Vagina (tissue), 2 donors: ENCODE data around the gene UBL3. TPM values are rescaled to one million over a fixed set of nuclear protein-coding genes. Genes with fewer than 3 reads are reported as not detected.

Source experiments
- DNase-seq, 2 donors: peaks; one replicate each; pipeline ENCODE4 v3.0.0-alpha.2; 2017; ENCODE audit errors: extremely low spot score in 2 of 2
- H3K27ac ChIP-seq: fragments of 200-600 bp; sonication (generic); one replicate; pipeline ENCODE4 v1.5.1; 2019
- H3K27me3 ChIP-seq: fragments of 200-600 bp; sonication (generic); one replicate; pipeline ENCODE4 v1.5.1; 2019
- H3K36me3 ChIP-seq, 2 donors: fragments of 200-600 bp; sonication (generic); one replicate each; pipeline ENCODE4 v1.5.1; 2017 to 2019
- H3K4me1 ChIP-seq: fragments of 200-600 bp; sonication (generic); one replicate; pipeline ENCODE4 v1.5.1; 2019
- H3K4me3 ChIP-seq, 2 donors: fragments of 200-600 bp; sonication (generic); 1 replicate in 1 of 2; 2 replicates in 1 of 2; pipeline ENCODE4 v1.5.1; 2016 to 2019
- H3K9me3 ChIP-seq: fragments of 200-600 bp; sonication (generic); one replicate; pipeline ENCODE4 v1.5.1; 2019
- POLR2A ChIP-seq, 2 donors: fragments of 450-650 bp; IDR thresholded peaks; one replicate each; pipeline ENCODE4 v1.6.1; 2017; ENCODE audit warnings: antibody characterized with exemption in 2 of 2, mild to moderate bottlenecking in 2 of 2, moderate library complexity in 2 of 2
- POLR2AphosphoS5 ChIP-seq, 2 donors: sonication (generic); formaldehyde crosslinking; IDR thresholded peaks; one replicate each; pipeline ENCODE4 v1.9.0; 2017; ENCODE audit warnings: antibody characterized with exemption in 2 of 2, mild to moderate bottlenecking in 2 of 2, low read depth in 1 of 2; ENCODE audit not compliant: insufficient read depth in 1 of 2
- intact Hi-C: fragments of 100-400 bp; cut with DNase I; formaldehyde crosslinking; loops from one replicate; pipeline ENCODE4 v1.15.1; 2023
- total RNA-seq: library from RNA; depleted of rRNA; stranded (reverse); fragments of >200 nt; gene quantifications from one replicate; pipeline ENCODE4 v1.2.3, GENCODE V29; 2016
- TF ChIP-seq, protein P1 (sequence below), 3 experiments: fragments of 450-650 bp in 2 of 3; fragments of 200-600 bp in 1 of 3; sonication (generic) in 1 of 3; IDR thresholded peaks; one replicate each; pipeline ENCODE4 v1.5.1; 2017 to 2019; ENCODE audit warnings: antibody characterized with exemption in 3 of 3, mild to moderate bottlenecking in 2 of 3, moderate library complexity in 2 of 3

The UBL3 gene
- total RNA-seq, 1 donor from 2014 or later = 33.4 TPM

DNA sequence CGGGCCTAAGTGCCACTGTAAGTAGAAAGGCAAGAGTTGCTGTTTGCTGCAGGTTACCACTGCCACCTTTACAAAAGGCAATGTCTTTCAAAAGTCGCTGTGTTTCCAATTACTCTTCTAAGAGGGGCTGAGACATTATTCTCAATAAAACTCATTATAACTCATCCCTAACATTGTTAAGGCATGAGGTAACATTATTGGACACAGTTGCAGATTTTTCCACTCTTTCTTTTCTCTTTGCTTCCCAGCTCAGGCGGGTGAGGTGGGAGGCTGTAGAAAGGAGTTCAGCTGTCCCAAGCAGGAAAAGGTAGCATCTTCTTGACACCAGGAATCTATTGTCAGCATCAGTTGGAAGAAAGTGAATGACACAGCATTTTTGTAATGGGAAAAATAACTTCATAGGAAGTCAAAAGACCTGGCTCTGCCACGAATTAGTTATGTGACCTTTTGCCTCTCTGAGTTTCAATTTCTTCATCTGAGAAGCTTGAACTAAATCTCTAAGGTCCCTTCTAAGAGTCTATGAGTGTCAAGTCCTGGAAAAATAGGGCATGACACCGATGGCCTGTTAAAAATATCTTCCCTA is 2.1 kb upstream of the UBL3 start:
- DNase-seq = no peak
- TF ChIP-seq POLR2AphosphoS5 (IDR thresholded peaks at IDR 0.05; ENCODE audit: insufficient read depth in 1 of 2, low read depth in 1 of 2) (no peak), POLR2A (IDR thresholded peaks at IDR 0.05) (no peak)
- TF ChIP-seq, protein P1, sequence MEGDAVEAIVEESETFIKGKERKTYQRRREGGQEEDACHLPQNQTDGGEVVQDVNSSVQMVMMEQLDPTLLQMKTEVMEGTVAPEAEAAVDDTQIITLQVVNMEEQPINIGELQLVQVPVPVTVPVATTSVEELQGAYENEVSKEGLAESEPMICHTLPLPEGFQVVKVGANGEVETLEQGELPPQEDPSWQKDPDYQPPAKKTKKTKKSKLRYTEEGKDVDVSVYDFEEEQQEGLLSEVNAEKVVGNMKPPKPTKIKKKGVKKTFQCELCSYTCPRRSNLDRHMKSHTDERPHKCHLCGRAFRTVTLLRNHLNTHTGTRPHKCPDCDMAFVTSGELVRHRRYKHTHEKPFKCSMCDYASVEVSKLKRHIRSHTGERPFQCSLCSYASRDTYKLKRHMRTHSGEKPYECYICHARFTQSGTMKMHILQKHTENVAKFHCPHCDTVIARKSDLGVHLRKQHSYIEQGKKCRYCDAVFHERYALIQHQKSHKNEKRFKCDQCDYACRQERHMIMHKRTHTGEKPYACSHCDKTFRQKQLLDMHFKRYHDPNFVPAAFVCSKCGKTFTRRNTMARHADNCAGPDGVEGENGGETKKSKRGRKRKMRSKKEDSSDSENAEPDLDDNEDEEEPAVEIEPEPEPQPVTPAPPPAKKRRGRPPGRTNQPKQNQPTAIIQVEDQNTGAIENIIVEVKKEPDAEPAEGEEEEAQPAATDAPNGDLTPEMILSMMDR (IDR thresholded peaks at IDR 0.05) = no peak
- intact Hi-C loops = loop anchor here (10.0 kb wide), 1 partner anchor 72 kb away; no protein-coding TSS in a partner anchor
- Histone ChIP-seq H3K27ac (peak overlapping the region; percentile 0), H3K27me3 (no peaks in the 10 kb centered on the region), H3K4me3 (no peak overlapping the region), H3K4me1 (peaks cover 6% of the 10 kb centered on the region), H3K36me3 (no peaks in the 10 kb centered on the region), H3K9me3 (no peaks in the 10 kb centered on the region)

DNA sequence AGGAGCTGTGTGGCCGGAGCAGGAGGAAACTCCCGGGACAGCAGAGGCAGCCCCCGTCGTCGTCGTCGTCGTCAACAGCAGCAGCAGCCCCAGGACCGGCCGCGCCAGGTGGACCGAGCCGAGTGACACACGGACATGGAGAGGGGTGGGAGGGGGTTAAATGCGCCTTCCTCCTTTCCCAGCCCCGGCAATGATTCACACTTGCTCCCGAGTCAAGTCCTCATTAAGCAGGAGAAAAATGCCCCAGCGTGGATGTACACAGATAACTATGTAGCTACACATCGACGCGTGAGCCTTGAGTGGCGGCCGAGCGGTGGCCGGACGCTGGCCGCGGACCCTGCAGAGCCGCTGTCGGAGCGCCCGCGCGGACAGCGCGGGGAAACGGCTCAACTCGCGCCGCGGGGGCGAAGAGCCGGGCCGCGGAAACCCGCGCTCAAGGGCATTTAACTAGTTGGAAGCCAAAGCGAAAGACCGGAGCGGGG is 645 bp downstream of the UBL3 start:
- DNase-seq = no peak
- Histone ChIP-seq H3K36me3 (no peaks in the 10 kb centered on the region), H3K9me3 (no peaks in the 10 kb centered on the region), H3K27me3 (no peaks in the 10 kb centered on the region), H3K4me3 (peak overlapping the region; percentile 78 to 83), H3K4me1 (peaks cover 10% of the 10 kb centered on the region), H3K27ac (peak overlapping the region; percentile 98)
- TF ChIP-seq, protein P1 (IDR thresholded peaks at IDR 0.05) = no peak
- TF ChIP-seq POLR2AphosphoS5 (IDR thresholded peaks at IDR 0.05; ENCODE audit: insufficient read depth in 1 of 2, low read depth in 1 of 2) = no peak
- TF ChIP-seq POLR2A (IDR thresholded peaks at IDR 0.05) = no peak
- intact Hi-C loops = loop anchor here (10.0 kb wide), 3 partner anchors 75 to 615 kb away; partner anchors contain the start of gene HMGB1

DNA sequence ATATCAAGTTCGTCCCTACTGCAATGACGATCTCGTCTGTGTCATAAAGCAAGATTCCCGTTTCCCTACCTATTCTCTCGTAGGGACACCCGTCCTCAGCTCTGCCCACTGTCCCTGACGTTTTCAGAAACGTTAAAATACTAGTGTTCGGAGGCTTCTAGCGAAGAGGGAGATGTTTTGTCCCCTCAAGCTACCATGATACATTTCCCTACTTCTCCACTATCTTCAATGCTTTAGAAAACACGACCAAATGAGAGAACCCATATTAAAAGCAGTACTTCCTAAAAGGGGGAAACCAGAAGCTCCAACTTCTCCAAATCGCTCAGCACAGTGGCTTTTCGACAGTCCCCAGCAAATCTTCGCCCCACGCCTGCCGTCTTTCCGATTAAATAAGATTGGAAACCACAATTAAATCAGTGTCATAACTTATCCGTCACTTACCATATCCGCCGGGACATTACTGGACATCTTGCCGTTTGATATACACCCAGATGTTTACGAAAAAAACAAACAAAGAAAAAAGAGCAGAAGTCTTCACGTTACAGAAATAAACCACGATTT is 1.3 kb downstream of the UBL3 start:
- no peaks in the 10 kb centered on the region for H3K27me3 ChIP-seq

DNA sequence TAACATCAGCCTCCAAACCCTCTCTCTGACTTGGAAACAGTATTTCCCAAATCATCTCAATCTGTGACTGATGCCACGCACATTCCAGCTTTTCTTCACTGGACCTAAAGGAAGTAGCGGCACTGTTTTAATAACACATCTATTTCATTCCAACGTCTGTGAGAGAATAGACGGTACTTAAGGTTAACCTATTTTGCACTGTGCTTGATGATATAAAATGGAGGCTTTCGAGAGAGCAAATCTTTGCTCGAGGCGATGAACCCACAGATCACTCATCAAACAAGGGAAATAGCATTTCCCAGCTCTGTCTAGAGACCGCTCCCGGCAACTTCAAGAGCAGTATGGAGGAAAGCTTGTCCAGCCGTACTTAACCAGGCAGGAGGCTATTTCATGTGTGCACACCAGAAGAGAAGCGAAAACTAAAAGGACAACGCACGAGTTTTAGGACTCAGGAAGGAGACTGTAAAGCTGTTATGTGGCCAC is 2.9 kb downstream of the UBL3 start:
- peak overlapping the region; percentile 98 for H3K27ac ChIP-seq
- H3K4me3 ChIP-seq = peak overlapping the region; percentile 78 to 83
- no peaks in the 10 kb centered on the region for H3K9me3 ChIP-seq
- no peaks in the 10 kb centered on the region for H3K27me3 ChIP-seq
- intact Hi-C loops = loop anchor here (10.0 kb wide), 2 partner anchors 267 to 617 kb away; partner anchors contain the start of gene HMGB1
- no peaks in the 10 kb centered on the region for H3K36me3 ChIP-seq
- peak in 1 of 2 donors; percentile 23 for TF ChIP-seq POLR2AphosphoS5 (IDR thresholded peaks at IDR 0.05; ENCODE audit: insufficient read depth in 1 of 2, low read depth in 1 of 2)
- TF ChIP-seq POLR2A (IDR thresholded peaks at IDR 0.05) = no peak
- TF ChIP-seq, protein P1 (IDR thresholded peaks at IDR 0.05) = no peak
- DNase-seq = no peak
- peaks cover 30% of the 10 kb centered on the region for H3K4me1 ChIP-seq

More for the DNA sequence above, 1.3 kb downstream of the UBL3 start:
- Histone ChIP-seq H3K36me3 (no peaks in the 10 kb centered on the region), H3K4me3 (peak overlapping the region; percentile 78 to 83), H3K4me1 (peaks cover 16% of the 10 kb centered on the region), H3K9me3 (no peaks in the 10 kb centered on the region), H3K27ac (peak overlapping the region; percentile 98)
- TF ChIP-seq POLR2A (IDR thresholded peaks at IDR 0.05) = no peak
- no peak for DNase-seq
- intact Hi-C loops = loop anchor here (10.0 kb wide), 2 partner anchors 266 to 616 kb away; partner anchors contain the start of gene HMGB1

DNA sequence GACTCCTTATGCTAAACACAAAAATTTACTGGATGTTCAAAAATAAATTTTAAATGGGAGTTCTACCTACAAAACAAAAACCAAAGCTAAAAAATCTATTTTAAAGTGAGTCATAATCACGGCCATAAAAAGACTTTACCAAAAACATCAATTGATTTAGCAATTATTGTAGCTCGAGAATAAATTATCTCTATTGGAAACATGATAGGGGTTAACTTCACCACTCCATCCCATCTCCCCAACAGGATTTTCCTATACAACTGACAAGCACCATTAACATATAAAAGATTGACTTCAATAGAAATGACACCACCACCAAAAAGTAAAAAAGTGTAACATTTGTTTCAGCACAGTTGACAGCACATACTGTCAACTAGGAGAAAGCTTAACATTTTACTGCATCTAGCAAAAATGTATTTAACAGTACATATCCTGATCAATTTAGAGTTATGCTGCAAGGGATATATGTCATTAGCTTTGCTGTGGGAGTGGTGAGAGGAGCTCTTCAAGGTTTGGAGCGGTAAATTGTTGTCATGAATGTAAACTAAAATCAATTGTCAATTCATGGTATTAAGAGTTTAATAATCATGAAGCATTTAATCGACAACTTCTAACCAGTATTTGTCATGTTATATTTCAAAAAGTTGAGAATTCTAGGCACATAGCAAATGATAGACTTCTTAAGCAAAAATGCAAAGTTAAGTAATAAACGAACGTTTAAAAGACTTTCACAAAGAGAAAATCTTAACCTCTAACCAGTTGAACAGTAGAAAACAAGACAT is 3.8 kb downstream of the UBL3 start:
- intact Hi-C loops = loop anchor here (10.0 kb wide), 2 partner anchors 268 to 618 kb away; partner anchors contain the start of gene HMGB1
- Histone ChIP-seq H3K9me3 (no peaks in the 10 kb centered on the region), H3K36me3 (no peaks in the 10 kb centered on the region), H3K4me1 (peaks cover 39% of the 10 kb centered on the region), H3K27ac (peak overlapping the region; percentile 98), H3K27me3 (no peaks in the 10 kb centered on the region), H3K4me3 (peak overlapping the region; percentile 78 to 83)
- DNase-seq = no peak
- no peak for TF ChIP-seq POLR2AphosphoS5 (IDR thresholded peaks at IDR 0.05; ENCODE audit: insufficient read depth in 1 of 2, low read depth in 1 of 2)
- no peak for TF ChIP-seq POLR2A (IDR thresholded peaks at IDR 0.05)
- TF ChIP-seq, protein P1 (IDR thresholded peaks at IDR 0.05) = no peak
